Epithelial cell of alveolus of lung (primary cell): ENCODE measurements around the gene NMNAT2. TPM values are rescaled to one million over a fixed set of nuclear protein-coding genes. Genes with fewer than 3 reads are reported as not detected.

Source experiments
- total RNA-seq: library from RNA; depleted of rRNA; stranded (reverse); fragments of >200 nt; gene quantifications from 2 replicates; pipeline ENCODE4 v1.2.1, GENCODE V29; 2015

NMNAT2 gene
- total RNA-seq, result under 0.01 and 0.26 TPM in 2 replicates

DNA sequence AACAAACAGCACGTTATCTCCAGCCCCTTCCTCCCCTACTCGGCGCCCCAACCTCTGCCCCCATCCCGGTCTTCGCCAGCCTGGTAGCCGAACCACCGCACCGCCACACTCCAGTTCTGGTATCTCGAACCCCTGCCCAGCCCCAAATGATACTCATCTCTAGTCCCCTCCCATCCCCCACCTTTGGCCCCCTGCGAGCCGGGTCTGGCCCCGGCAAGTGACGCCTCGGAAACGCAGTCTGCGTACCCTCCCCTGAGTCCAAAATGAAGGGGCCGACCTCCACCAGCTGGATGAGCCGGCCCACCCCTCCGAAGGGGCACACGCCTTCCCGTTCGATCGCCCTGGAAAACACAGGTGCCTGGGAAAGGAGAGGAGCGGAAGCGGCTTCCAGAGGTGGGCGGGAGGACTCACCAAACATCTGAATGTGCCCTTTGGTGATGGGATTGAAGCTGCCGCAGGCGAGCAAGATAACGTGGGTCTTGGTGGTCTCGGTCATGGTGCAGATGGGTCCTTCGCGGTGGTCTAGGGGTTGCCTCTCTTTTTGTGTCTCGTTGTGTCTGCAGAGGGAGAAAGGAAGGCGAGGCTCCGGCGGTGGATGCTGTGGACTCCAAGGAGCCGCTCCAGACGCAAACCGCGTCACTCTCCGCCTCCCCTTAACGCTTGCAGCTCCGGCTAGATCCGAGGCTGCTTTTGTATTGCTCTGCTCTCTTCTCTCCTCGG, at the start of gene NMNAT2:
TSS of gene NMNAT2 (minus strand) at position 609 of the 720 bp plus-strand sequence. CDS start at position 496, 113 bp downstream.

Other genes with a start within 250 kb of the NMNAT2 start
- gene LAMC2, start 232.1 kb downstream of the NMNAT2 start, total RNA-seq, result 5.4 and 113 TPM in 2 replicates
- gene SMG7, start 54.1 kb upstream of the NMNAT2 start, total RNA-seq, result 17.3 and 40.9 TPM in 2 replicates
- 5.3 TPM in 1 of 2 replicates, not detected in the other for gene NCF2, start 172.1 kb upstream of the NMNAT2 start, total RNA-seq
- 90.4 and 215 TPM in 2 replicates for gene ARPC5, start 217.4 kb upstream of the NMNAT2 start, total RNA-seq
- not detected in 2 replicates for gene APOBEC4, start 234.9 kb upstream of the NMNAT2 start, total RNA-seq